Measurements from ENCODE around the gene PPIB. TPM values are rescaled to one million over a fixed set of nuclear protein-coding genes. Genes with fewer than 3 reads are reported as not detected.
"Not testable (repeated sequence)": the region's sequence is repeated elsewhere in the genome, so short reads cannot be mapped to it uniquely, and the experiment has no call there.

PPIB gene
- polyA plus RNA-seq, 3 donors from 2014 or later = 865 to 973 (median 950) TPM

DNA sequence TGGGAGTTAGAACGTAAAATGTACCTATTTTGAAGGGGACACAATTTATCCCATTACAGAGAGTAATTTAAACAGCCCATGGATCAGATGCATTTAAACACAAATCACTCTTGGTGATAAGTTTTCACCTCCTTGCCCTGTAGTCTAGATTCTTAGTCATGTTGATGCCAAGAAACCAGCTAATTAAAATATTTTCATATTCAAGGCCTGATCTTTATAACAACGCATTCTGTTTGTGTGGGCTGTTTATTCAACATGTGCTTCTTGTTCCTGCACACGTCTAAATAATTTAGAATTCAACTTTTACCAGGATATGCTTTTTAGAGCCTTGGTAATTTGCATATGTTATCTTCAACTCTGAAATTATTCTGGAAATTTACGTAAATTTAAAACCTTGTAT, 41.2 kb downstream of the PPIB start:
- Mint-ChIP-seq H3K27ac (no peak overlapping the region), H3K4me3 (no peak overlapping the region), H3K27me3 (ENCODE audit: low read depth in 3 of 3) (no peaks in the 10 kb centered on the region), H3K36me3 (peaks cover 14 to 49% (median 22%) of the 10 kb centered on the region in 3 donors), H3K4me1 (peaks cover 6% of the 10 kb centered on the region in 2 donors), H3K9me3 (no peaks in the 10 kb centered on the region)
- DNase-seq = no peak

DNA sequence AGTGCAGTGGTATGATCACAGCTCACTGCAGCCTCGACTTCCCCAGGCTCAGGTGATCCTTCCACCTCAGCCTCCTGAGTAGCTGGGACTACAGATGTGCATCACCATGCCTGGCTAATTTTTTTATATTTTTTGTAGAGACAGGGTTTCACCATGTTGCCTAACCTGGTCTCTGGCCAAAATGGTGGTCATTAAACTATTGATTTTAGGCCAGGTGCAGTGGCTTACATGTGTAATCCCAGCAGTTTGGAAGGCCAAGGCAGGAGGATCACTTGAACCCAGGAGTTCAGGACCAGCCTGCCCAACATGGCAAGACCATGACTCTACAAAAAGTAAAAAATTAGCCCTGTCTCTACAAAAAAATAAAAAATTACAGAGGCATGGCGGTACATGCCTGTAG, 42.5 kb downstream of the PPIB start:
- H3K9me3 Mint-ChIP-seq; H3K27ac Mint-ChIP-seq; H3K4me1 Mint-ChIP-seq; H3K27me3 Mint-ChIP-seq (ENCODE audit: low read depth in 3 of 3); H3K4me3 Mint-ChIP-seq; DNase-seq: not testable (repeated sequence)
- H3K36me3 Mint-ChIP-seq = peaks cover 14 to 46% (median 15%) of the 10 kb centered on the region in 3 donors

DNA sequence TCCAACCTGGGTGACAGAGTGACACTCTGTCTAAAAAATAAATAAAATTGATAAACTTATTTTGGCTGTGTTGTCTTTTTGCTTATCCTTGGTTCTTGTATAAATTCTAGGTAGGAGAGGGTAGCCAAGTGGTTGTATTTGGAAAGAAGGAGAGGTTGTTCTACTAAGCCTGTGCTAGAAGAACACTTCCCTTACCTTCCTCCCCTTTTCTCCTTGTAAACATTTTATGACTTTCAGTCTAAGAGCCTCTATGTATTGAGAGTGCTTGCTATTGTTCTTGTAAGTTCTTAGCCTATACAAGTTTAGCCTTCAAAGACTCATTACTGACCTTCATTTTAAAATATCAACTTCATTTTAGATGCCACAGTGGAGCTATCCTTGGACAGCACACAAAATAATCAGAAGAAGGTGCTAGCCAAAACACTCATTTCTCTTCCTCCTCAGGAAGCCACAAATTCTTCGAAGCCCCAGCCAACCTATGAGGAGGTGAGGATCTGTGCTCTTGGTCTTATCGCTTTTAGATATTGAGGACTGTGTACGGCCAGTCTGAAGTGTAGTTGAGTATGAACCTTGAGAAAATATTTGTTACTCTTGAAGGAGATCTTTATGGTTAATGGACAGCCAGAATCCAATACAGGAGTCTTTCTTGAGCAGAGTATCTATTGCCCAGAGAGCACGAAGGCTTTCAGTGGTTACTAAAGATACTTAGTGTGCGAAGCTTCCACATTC, 44.9 kb downstream of the PPIB start:
- Mint-ChIP-seq H3K4me1 (peaks cover 6 to 9% of the 10 kb centered on the region in 2 donors), H3K9me3 (no peaks in the 10 kb centered on the region), H3K36me3 (peaks cover 19 to 46% (median 20%) of the 10 kb centered on the region in 3 donors), H3K4me3 (no peak overlapping the region), H3K27me3 (ENCODE audit: low read depth in 3 of 3) (no peaks in the 10 kb centered on the region), H3K27ac (peak overlapping the region in 1 of 6 donors; percentile 7)
- DNase-seq = no peak

DNA sequence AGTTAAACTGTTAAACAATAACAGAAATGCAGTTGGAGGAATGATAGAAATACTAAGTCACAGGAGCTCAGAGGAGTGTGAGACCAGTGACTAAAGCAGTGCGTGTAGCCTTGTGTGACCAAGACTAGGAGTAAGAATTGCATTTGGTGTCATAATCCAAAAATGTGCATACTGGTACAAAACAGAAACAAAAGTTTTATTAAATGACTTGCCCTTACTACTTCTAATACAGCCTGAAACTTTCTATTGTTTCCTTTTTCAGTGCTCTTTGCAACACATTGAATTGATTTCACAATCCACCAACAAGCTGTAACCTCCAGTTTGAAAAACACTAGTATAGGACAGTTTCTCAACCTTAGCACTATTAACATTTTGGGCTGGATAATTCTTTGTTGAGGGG, 49.9 kb downstream of the PPIB start:
- Mint-ChIP-seq H3K36me3 (peaks cover 7 to 30% (median 10%) of the 10 kb centered on the region in 3 donors), H3K27ac (peak overlapping the region in 1 of 6 donors; percentile 55), H3K4me3 (no peak overlapping the region)

DNA sequence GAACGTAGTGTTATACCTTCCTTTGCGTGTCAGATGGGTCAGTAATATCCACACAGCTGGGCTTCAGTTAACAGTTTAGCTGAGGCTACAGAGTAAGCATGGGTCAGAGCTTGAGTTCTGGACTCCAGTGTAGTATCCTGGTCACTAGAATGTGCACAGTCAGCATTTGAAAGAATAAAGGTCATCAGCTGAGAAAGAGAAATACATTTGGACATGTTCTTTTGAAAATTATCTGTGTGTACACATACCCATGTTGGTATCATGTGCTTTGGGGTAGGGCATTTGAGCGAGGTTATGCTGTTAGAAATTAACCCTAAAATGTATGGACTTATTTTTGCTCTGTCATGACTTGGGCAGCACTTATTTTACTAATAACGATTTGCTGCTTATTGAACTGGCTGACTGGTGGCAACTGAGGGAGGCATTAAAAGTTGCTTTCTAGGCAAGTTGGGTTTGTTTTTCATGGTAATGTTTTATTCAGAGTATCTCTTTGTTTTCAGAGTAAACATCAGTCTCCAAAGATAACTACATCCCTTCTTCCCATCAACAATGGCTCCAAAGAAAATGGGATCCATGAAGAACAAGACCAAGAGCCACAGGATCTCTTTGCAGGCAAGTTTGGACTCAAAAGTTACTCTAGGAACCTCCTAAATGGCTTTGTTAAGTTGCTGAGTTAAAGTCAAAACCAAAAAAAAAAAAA, 50.6 kb downstream of the PPIB start:
- Mint-ChIP-seq H3K9me3 (no peaks in the 10 kb centered on the region), H3K4me3 (no peak overlapping the region), H3K36me3 (peaks cover 7 to 27% (median 10%) of the 10 kb centered on the region in 3 donors), H3K4me1 (peaks cover 35 to 42% of the 10 kb centered on the region in 2 donors), H3K27me3 (ENCODE audit: low read depth in 3 of 3) (peaks cover 0 to 2% (median 0%) of the 10 kb centered on the region in 3 donors), H3K27ac (peak overlapping the region in 1 of 6 donors; percentile 17)
- DNase-seq = no peak

More for the DNA sequence above, 49.9 kb downstream of the PPIB start:
- Mint-ChIP-seq H3K27me3 (ENCODE audit: low read depth in 3 of 3) (no peaks in the 10 kb centered on the region), H3K9me3 (no peaks in the 10 kb centered on the region), H3K4me1 (peaks cover 36 to 41% of the 10 kb centered on the region in 2 donors)
- no peak for DNase-seq

DNA sequence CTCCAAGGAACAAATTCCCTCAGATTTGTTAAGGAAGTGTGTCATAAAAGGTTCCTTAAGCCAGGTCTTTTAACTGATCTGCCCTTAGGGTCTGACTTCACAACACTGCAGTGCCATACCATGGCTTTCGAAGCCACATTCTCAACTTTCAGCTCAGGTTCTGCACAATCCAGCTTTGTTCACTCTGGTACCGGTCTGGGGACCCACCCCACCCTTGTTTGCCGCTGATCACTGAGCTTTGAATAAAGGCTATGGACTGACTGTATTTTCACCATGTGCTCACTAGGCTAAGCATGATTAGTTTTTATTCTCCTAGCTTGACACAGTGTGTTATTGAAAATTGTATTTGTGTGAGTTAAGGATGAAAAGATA, 51.2 kb downstream of the PPIB start:
- no peak for DNase-seq
- Mint-ChIP-seq H3K27me3 (ENCODE audit: low read depth in 3 of 3) (peaks cover 0 to 2% (median 0%) of the 10 kb centered on the region in 3 donors), H3K27ac (no peak overlapping the region), H3K9me3 (no peaks in the 10 kb centered on the region), H3K36me3 (peaks cover 6 to 23% (median 10%) of the 10 kb centered on the region in 3 donors), H3K4me1 (peaks cover 35 to 47% of the 10 kb centered on the region in 2 donors), H3K4me3 (no peak overlapping the region)

DNA sequence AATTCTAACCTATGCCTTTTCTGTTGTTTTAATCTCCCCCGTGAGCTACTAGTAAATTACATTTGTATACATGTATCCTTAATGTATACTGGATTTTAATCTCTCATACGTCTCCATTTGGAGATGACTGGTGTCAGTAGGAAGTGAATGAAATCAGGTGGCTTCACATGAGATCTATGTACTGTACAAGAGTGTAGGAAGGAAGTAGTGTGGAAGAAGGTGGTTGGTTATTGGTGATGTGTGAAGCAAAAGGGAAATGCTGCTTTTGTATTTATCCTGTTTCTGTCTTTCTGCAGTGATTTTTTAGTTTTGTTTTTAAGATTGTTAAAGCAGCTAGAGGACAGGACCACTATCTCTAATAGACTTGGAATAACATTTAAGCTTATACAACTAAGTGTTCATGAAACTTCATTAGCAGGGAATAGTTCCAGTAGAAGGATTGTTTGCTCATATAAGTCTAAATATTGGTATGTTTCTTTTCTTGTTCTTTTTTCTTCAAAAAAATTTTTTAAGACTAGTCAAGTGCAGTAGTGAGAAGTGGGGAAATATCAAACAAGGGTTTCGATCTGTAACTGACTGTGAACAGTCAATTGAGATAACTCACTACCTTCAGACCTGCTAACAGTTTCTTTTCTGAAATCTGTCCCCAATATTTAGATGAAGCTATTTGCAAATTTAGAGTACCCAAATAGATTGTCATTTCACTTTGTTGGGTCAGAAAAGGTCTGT, 51.7 kb downstream of the PPIB start:
- H3K4me3 Mint-ChIP-seq = peak overlapping the region; percentile 28 to 72 (median 63)

DNA sequence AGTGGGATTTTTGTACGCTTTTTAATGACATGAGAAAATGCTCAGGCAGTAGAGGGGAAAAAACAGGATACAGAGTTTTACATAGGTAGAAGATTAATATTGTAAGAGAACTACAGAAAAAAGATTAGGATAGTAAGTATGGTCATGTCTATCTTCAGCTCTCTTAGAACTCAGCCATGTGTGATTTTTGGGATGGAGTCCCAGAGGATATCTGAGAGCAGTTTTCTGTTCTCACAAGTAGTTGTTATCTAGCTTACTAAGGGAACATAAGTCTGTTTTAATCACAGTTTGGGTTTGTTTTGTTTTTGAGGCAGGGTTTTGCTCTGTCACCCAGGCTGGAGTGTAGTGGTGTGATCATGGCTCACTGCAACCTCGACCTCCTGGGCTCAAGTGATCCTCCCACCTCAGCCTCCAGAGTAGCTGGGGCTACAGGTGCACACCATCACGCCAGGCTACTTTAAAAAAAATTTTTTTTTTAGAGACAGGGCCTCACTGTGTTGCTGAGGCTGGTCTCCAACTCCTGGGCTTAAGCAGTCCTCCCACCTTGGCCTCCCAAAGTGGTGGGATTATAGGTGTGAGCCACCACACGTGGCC, 52.6 kb downstream of the PPIB start:
- Mint-ChIP-seq H3K4me1 (peaks cover 41 to 59% of the 10 kb centered on the region in 2 donors), H3K27ac (peak overlapping the region; percentile 37 to 83 (median 66)), H3K4me3 (peak overlapping the region in 2 of 5 donors; percentile 14 to 64), H3K36me3 (peaks cover 5 to 19% (median 10%) of the 10 kb centered on the region in 3 donors)
- not testable (repeated sequence) for DNase-seq; H3K9me3 Mint-ChIP-seq; H3K27me3 Mint-ChIP-seq (ENCODE audit: low read depth in 3 of 3)

More for the DNA sequence above, 51.7 kb downstream of the PPIB start:
- Mint-ChIP-seq H3K27ac (peak overlapping the region; percentile 16 to 83 (median 52)), H3K9me3 (no peaks in the 10 kb centered on the region), H3K4me1 (peaks cover 39 to 53% of the 10 kb centered on the region in 2 donors), H3K36me3 (peaks cover 5 to 19% (median 10%) of the 10 kb centered on the region in 3 donors), H3K27me3 (ENCODE audit: low read depth in 3 of 3) (peaks cover 0 to 2% (median 0%) of the 10 kb centered on the region in 3 donors)
- DNase-seq = peak in 1 of 3 donors; percentile 13

DNA sequence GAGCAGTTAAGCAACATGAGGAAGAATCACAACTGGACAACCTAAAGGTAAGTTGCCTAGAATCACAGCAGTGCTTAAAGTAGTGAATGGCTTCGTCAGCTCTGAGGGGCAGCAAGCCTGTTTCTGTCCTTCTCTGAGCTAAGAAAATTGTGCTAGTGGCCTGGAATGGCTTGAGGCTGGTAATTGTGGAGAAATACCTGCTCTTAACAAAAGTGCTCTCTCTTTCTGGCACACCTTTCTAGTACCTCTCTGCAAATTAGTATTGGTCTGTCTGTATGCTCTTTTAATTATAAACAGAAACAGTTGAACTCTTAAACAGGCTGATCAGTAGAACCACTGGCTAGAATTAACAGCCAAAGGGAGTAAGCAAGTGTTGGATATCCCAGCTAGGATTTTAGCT, 55.5 kb downstream of the PPIB start:
- Mint-ChIP-seq H3K4me1 (peaks cover 45 to 67% of the 10 kb centered on the region in 2 donors), H3K27me3 (ENCODE audit: low read depth in 3 of 3) (peaks cover 0 to 2% (median 1%) of the 10 kb centered on the region in 3 donors), H3K9me3 (no peaks in the 10 kb centered on the region), H3K4me3 (no peak overlapping the region), H3K27ac (peak overlapping the region in 1 of 6 donors; percentile 30), H3K36me3 (peaks cover 0 to 2% (median 0%) of the 10 kb centered on the region in 3 donors)
- no peak for DNase-seq

Other genes with a start within 250 kb of the PPIB start
- gene DAPK2, start 116.5 kb downstream of the PPIB start, polyA plus RNA-seq = 1 to 10 TPM; 4.5 to 7.3 (median 5.1) TPM
- gene CIAO2A, start 69.2 kb downstream of the PPIB start, polyA plus RNA-seq = 100 to 1,000 TPM in 2 of 3 donors, 10 to 100 TPM in 1; 67.1 to 168 (median 102) TPM
- 10 to 100 TPM; 59.4 to 83.6 (median 82.2) TPM for gene SNX1, start 67.0 kb downstream of the PPIB start, polyA plus RNA-seq
- 1 to 10 TPM in 2 of 3 donors, under 1 TPM in 1; 0.40 to 1.8 (median 1.3) TPM for gene SNX22, start 11.3 kb downstream of the PPIB start, polyA plus RNA-seq
- gene CSNK1G1, start 193.2 kb upstream of the PPIB start, polyA plus RNA-seq = 10 to 100 TPM in 2 of 3 donors, 1 to 10 TPM in 1; 9.7 to 18.5 (median 11.6) TPM
- 10 to 100 TPM in 1 of 3 donors, 1 to 10 TPM in 2; 5.3 to 10.9 (median 7.6) TPM for gene PCLAF, start 218.4 kb upstream of the PPIB start, polyA plus RNA-seq
- gene TRIP4, start 224.8 kb upstream of the PPIB start, polyA plus RNA-seq = 10 to 100 TPM; 34.6 to 48.2 (median 44.1) TPM

All from immature natural killer cell (primary cell).